ENCODE measurements around the gene VAV3.
"Not testable (repeated sequence)": the region's sequence is repeated elsewhere in the genome, so short reads cannot be mapped to it uniquely, and the experiment has no call there.

The VAV3 gene

DNA sequence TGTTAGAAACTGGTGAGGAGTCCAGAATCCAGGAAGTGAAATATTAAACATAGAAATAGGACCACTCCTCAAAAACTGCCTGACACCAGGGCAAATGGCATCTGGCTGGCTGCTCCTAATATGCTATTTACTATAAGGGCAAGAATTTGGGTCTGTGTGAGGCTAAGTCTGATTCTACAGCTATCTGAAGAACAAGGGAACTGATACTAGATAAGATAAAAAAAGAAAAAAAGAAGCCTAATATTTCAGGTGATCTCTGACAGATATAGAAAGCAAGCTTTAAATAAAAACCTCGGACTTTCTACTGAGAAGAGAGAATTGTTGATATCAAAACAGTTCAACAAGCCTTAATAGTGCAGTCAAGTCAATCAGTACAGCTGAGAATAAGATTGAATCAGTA, 42.1 kb upstream of the VAV3 start:
- TF ChIP-seq, protein P1, sequence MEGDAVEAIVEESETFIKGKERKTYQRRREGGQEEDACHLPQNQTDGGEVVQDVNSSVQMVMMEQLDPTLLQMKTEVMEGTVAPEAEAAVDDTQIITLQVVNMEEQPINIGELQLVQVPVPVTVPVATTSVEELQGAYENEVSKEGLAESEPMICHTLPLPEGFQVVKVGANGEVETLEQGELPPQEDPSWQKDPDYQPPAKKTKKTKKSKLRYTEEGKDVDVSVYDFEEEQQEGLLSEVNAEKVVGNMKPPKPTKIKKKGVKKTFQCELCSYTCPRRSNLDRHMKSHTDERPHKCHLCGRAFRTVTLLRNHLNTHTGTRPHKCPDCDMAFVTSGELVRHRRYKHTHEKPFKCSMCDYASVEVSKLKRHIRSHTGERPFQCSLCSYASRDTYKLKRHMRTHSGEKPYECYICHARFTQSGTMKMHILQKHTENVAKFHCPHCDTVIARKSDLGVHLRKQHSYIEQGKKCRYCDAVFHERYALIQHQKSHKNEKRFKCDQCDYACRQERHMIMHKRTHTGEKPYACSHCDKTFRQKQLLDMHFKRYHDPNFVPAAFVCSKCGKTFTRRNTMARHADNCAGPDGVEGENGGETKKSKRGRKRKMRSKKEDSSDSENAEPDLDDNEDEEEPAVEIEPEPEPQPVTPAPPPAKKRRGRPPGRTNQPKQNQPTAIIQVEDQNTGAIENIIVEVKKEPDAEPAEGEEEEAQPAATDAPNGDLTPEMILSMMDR (IDR thresholded peaks at IDR 0.05; ENCODE audit: low read depth, low read length, missing control alignments), result no peak
- no peak for DNase-seq (ENCODE audit: extremely low read depth, low read depth)
- no peak overlapping the region for H3K4me3 ChIP-seq (replicated peaks; ENCODE audit: low read depth, low read length)

DNA sequence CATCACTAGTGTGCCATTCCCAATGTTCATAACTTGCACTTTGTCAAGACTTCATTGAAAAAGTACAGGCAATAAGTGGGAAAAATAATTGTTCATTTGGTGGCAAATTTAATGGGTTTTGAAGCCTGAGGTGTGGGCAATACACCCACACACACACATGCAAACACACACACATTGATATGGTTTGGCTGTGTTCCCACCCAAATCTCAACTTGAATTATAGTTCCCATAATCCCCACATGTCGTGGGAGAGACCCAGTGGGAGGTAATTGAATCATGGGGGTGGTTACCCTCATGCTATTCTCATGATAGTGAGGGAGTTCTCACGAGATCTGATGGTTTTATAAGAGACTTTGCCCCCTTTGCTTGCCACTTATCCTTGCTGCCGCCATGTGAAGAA, 39.9 kb upstream of the VAV3 start:
- DNase-seq (ENCODE audit: extremely low read depth, low read depth); H3K4me3 ChIP-seq (replicated peaks; ENCODE audit: low read depth, low read length): not testable (repeated sequence)

DNA sequence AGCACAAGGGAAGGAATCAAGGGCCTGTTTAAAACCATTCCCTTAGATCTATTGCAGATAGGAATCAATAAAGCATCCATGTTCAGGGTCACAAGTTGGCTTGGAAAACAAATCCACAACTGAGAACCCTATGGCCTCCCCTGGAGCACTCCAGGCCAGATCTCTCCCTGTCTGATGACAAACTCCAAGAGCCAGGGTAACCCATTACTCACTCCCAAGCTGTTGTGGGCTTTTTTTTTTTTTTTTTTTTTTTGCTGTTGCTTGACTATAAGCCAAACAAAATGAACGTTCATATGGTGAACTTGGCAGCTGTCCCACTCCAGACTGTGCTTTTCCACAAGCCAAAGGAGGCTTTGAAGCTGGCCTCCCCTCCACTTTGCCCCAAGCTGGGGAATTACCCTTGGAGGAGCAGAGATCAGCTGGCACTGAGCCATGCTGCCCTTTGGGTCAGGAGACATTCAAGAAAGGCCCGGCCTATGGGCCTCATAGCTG, 35.7 kb upstream of the VAV3 start:
- DNase-seq (ENCODE audit: extremely low read depth, low read depth), result peak; percentile 78
- H3K4me3 ChIP-seq (replicated peaks; ENCODE audit: low read depth, low read length), result no peak overlapping the region
- TF ChIP-seq, protein P1 (IDR thresholded peaks at IDR 0.05; ENCODE audit: low read depth, low read length, missing control alignments), result no peak

DNA sequence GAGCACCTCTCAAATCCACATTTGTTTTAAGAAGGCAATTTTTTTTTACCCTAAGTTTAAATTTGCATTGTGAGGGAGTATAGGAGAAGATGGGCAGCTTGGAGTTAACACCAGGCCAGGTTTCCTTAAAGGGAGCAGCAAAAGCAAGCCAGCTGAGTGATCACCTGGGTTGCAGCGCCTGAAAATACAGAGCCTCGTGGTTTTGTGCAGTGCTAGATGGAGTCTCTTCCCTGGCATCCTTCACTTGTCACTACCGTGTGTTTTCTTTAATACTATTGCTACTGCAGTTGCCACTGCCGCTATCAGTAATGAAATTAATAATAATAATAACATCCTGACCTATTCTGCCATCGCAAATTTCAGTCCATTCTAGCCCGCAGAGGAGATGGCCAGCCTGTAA, 35.2 kb upstream of the VAV3 start:
- TF ChIP-seq, protein P1 (IDR thresholded peaks at IDR 0.05; ENCODE audit: low read depth, low read length, missing control alignments), result no peak
- DNase-seq (ENCODE audit: extremely low read depth, low read depth), result no peak

DNA sequence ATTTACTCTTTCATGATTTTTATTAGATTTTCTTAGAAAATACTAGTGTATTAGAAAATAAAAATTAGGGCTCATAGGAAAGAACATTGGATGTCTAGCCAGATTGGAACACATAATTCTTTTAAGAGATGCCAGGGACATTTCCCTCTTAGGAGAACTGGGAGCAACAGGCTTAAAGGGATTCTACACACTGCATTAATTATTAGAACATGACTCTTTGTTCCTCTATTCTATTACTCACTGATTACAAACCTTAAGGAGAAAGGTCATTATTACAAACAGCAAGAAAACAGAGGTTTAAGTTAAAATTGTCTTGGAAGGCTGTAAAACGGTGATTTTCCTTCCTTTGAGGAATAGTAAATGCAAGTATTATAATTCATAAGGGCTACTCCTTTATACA, 32.9 kb upstream of the VAV3 start:
- TF ChIP-seq, protein P1 (IDR thresholded peaks at IDR 0.05; ENCODE audit: low read depth, low read length, missing control alignments), result no peak
- H3K4me3 ChIP-seq (replicated peaks; ENCODE audit: low read depth, low read length), result no peak overlapping the region
- no peak for DNase-seq (ENCODE audit: extremely low read depth, low read depth)

More for the DNA sequence above, 35.2 kb upstream of the VAV3 start:
- H3K4me3 ChIP-seq (replicated peaks; ENCODE audit: low read depth, low read length), result no peak overlapping the region

DNA sequence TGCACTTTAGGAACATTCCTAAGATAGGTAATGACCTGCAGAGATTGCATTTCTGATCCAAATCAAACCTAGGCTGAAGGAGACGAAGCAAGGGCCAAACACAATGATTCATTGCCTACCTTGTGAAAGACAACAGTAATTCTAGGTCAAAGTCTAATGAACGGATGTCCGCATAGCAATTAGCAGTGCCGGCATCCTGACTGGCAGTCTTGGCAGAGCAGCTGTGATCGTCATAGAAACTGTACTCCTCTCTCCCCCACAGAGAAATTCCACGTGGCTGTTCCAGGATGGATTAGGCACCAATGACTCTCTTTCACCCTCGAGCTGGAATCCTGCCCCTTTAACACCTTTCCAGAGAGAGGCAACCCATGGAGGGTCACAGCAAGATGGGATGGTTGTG, 28.9 kb upstream of the VAV3 start:
- no peak overlapping the region for H3K4me3 ChIP-seq (replicated peaks; ENCODE audit: low read depth, low read length)
- TF ChIP-seq, protein P1 (IDR thresholded peaks at IDR 0.05; ENCODE audit: low read depth, low read length, missing control alignments), result no peak
- DNase-seq (ENCODE audit: extremely low read depth, low read depth), result no peak

DNA sequence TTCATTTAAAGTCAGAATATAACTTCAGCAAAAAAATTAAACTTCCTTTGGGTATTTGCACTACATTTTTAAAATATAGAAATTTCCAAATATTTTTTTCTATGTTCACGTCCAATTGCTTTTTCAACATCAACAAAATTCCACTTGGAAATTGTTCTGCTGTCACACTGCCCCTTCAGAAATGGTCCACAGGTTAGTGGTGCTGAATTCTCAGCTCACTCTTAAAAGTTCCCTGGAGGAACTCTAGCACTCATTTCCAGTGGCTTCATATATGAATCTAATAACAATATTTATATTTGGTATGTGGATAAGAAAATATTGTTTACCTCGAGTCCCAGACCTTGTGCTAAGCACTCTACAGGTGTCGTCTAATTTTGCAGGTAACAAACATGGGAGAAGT, 27.4 kb upstream of the VAV3 start:
- DNase-seq (ENCODE audit: extremely low read depth, low read depth), result no peak
- no peak overlapping the region for H3K4me3 ChIP-seq (replicated peaks; ENCODE audit: low read depth, low read length)
- TF ChIP-seq, protein P1 (IDR thresholded peaks at IDR 0.05; ENCODE audit: low read depth, low read length, missing control alignments), result no peak

Measured in HFF-Myc (cell line).